Thoracic aorta (tissue), 2 donors: ENCODE data around the gene IER3. TPM values are rescaled to one million over a fixed set of nuclear protein-coding genes. Genes with fewer than 3 reads are reported as not detected.
A peak's percentile ranks its signal among the peaks of the same experiment; 100 is the strongest.

Experiments used
- ATAC-seq: fragments of 150-250 bp; one replicate; pipeline ENCODE4 v1.8.0; 2017; ENCODE audit warnings: low read depth; ENCODE audit not compliant: insufficient number of reproducible peaks, low FRiP score
- DNase-seq: peaks from one replicate; pipeline ENCODE4 v3.0.0-alpha.2; 2020; ENCODE audit warnings: low spot score
- H3K27ac ChIP-seq, 2 donors: fragments of 200-600 bp; sonication (generic); 1 replicate in 1 of 2; 2 replicates in 1 of 2; pipeline ENCODE4 v1.5.1; 2016; ENCODE audit warnings: mild to moderate bottlenecking in 2 of 2, moderate library complexity in 2 of 2
- H3K27me3 ChIP-seq: fragments of 200-600 bp; sonication (generic); replicated peaks from 2 replicates; pipeline ENCODE4 v1.6.0; 2016; ENCODE audit warnings: mild to moderate bottlenecking; ENCODE audit not compliant: insufficient read depth
- H3K36me3 ChIP-seq: fragments of 200-600 bp; sonication (generic); one replicate; pipeline ENCODE4 v1.5.1; 2016
- H3K4me1 ChIP-seq, 2 donors: fragments of 200-600 bp; sonication (generic); 1 replicate in 1 of 2; 2 replicates in 1 of 2; pipeline versions ENCODE4 v1.5.1 to v1.6.0; 2016; ENCODE audit warnings: low read depth in 2 of 2, mild to moderate bottlenecking in 1 of 2; ENCODE audit not compliant: control insufficient read depth in 1 of 2
- H3K4me3 ChIP-seq: fragments of 200-600 bp; sonication (generic); 2 replicates; pipeline ENCODE4 v1.5.1; 2016; ENCODE audit warnings: mild to moderate bottlenecking
- H3K9me3 ChIP-seq: fragments of 200-600 bp; sonication (generic); 2 replicates; pipeline ENCODE4 v1.5.1; 2016
- total RNA-seq, 2 donors: library from RNA; depleted of rRNA; stranded (reverse); fragments of >200 nt; gene quantifications; one replicate each; pipeline versions ENCODE4 v1.1.0 to v1.2.3, GENCODE V29; 2016
- TF ChIP-seq, protein P1 (sequence below): fragments of 200-600 bp; sonication (generic); IDR thresholded peaks from one replicate; pipeline ENCODE4 v1.5.1; 2019; ENCODE audit warnings: antibody characterized with exemption

IER3 gene
- total RNA-seq, 2 donors from 2014 or later, result 43.5 to 43.8 TPM

DNA sequence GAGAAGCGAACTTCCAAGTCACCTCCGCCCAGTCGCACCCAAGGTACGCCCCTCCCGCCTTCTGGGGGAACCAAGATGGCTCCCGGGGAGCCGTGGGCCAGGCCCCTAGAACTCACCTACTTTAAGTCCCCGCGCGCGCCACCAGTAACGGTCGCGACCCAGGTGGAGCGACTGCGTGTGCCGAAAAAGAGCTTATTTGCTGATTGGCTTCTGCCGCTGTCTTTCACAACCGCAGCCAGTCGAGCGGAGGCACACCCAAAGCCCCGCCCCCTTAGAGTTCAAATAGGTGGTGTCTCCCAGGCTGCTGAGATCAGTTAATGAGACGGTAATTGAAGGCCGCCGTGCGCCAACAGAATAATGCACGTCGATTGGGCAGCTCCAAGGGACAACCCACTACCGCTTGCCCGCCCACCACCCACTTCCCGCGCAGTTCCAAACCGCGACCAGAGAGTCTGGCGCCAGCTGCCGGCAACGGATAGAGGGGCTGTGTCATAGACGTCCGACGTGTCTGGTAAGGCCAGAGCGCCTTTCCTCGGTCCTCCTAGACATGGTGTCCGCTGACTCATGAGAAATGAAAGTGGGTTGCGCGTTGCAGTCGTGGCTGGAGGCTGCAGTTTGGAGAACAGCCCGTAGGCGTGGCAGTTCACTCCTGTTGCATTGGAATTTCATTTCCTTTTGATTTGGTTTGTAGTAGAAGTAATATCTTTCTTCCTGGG lies 27.1 kb downstream of the IER3 start, which contains the start of gene MDC1:
Gene MDC1, minus strand, starts transcription at position 153 of the 716 bp plus-strand sequence. CDS start 2,106 bp downstream, outside the sequence.
- Histone ChIP-seq H3K4me1 (peaks cover 10 to 35% of the 10 kb centered on the region in 2 donors), H3K36me3 (peaks cover 18% of the 10 kb centered on the region), H3K4me3 (peak within 1 kb of the TSS; percentile 80), H3K27me3 (no peaks in the 10 kb centered on the region), H3K9me3 (no peaks in the 10 kb centered on the region), H3K27ac (peak within 1 kb of the TSS; percentile 84 to 91)
- TF ChIP-seq, protein P1, sequence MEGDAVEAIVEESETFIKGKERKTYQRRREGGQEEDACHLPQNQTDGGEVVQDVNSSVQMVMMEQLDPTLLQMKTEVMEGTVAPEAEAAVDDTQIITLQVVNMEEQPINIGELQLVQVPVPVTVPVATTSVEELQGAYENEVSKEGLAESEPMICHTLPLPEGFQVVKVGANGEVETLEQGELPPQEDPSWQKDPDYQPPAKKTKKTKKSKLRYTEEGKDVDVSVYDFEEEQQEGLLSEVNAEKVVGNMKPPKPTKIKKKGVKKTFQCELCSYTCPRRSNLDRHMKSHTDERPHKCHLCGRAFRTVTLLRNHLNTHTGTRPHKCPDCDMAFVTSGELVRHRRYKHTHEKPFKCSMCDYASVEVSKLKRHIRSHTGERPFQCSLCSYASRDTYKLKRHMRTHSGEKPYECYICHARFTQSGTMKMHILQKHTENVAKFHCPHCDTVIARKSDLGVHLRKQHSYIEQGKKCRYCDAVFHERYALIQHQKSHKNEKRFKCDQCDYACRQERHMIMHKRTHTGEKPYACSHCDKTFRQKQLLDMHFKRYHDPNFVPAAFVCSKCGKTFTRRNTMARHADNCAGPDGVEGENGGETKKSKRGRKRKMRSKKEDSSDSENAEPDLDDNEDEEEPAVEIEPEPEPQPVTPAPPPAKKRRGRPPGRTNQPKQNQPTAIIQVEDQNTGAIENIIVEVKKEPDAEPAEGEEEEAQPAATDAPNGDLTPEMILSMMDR, result peak; percentile 60
- DNase-seq, result peak; percentile 98
- ATAC-seq, result peak; percentile 82

DNA sequence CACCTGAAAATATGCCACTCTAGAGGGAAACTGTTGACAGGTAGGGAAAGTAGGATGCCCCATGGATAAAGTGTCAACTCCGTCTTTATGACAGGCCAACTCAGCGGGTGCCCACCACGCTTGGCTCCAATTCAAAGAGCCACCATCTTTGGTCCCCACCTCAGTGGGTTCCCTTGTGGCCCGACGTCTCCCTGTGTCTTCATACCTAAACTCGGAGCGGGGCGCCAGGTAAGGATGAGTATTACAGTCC lies 27.5 kb downstream of the IER3 start:
- TF ChIP-seq, protein P1, result no peak
- ATAC-seq (no peak), DNase-seq (no peak)
- H3K4me1 ChIP-seq, result peaks cover 10 to 30% of the 10 kb centered on the region in 2 donors
- H3K27ac ChIP-seq, result peak overlapping the region; percentile 84 to 91
- peak overlapping the region; percentile 80 for H3K4me3 ChIP-seq
- peaks cover 23% of the 10 kb centered on the region for H3K36me3 ChIP-seq
- H3K9me3 ChIP-seq, result no peaks in the 10 kb centered on the region
- H3K27me3 ChIP-seq, result no peaks in the 10 kb centered on the region

DNA sequence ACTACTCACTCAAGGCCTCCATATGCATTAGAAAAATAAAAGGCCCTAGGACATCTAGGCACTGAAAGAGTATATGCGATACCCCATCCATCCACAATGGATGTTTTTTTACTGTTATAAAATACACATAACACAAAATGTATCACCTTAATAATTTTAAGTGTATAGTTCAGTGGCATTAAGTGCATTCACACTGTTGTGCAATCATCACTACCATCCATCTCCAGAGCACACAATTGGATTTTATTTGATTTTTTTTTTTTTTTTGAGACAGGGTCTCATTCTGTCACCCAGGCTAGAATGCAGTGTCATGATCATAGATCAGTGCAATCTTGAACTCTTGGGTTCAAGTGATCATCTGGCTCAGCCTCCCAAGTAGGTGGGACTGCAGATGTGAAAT lies 30.1 kb downstream of the IER3 start:
- Histone ChIP-seq H3K36me3 (peaks cover 44% of the 10 kb centered on the region), H3K4me3 (no peak overlapping the region), H3K9me3 (no peaks in the 10 kb centered on the region), H3K27ac (no peak overlapping the region), H3K4me1 (peaks cover 5 to 21% of the 10 kb centered on the region in 2 donors), H3K27me3 (no peaks in the 10 kb centered on the region)
- TF ChIP-seq, protein P1, result no peak
- DNase-seq (no peak), ATAC-seq (no peak)

- H3K36me3 ChIP-seq, result peaks cover 56% of the 10 kb centered on the region
- ATAC-seq (no peak), DNase-seq (no peak)
Observed at GRCh38 chr6:30712441-30712945, 31.9 kb downstream of the IER3 start.

GRCh38 chr6:30711758-30712380 lies 32.5 kb downstream of the IER3 start:
- no peaks in the 10 kb centered on the region for H3K27me3 ChIP-seq
- peaks cover 0 to 9% of the 10 kb centered on the region in 2 donors for H3K4me1 ChIP-seq
- DNase-seq, result no peak
- TF ChIP-seq, protein P1, result no peak
- no peak overlapping the region for H3K4me3 ChIP-seq
- H3K36me3 ChIP-seq, result peaks cover 60% of the 10 kb centered on the region
- no peaks in the 10 kb centered on the region for H3K9me3 ChIP-seq
- ATAC-seq, result no peak
- H3K27ac ChIP-seq, result no peak overlapping the region

More at GRCh38 chr6:30712441-30712945, 31.9 kb downstream of the IER3 start:
- no peaks in the 10 kb centered on the region for H3K9me3 ChIP-seq
- no peaks in the 10 kb centered on the region for H3K27me3 ChIP-seq
- TF ChIP-seq, protein P1, result no peak
- H3K27ac ChIP-seq, result no peak overlapping the region
- H3K4me3 ChIP-seq, result no peak overlapping the region
- peaks cover 0 to 9% of the 10 kb centered on the region in 2 donors for H3K4me1 ChIP-seq
